AG09319 (cell line): ENCODE results near the gene GNAQ.

ENCODE experiments used
- DNase-seq: peaks from one replicate; pipeline ENCODE4 v3.0.0-alpha.2; 2010; ENCODE audit warnings: low read depth; ENCODE audit errors: extremely low read depth
- CTCF ChIP-seq: IDR thresholded peaks from 2 replicates; pipeline ENCODE4 v1.5.1; 2011; ENCODE audit warnings: low read depth, mild to moderate bottlenecking, inconsistent platforms, low read length, moderate library complexity

The GNAQ gene

DNA sequence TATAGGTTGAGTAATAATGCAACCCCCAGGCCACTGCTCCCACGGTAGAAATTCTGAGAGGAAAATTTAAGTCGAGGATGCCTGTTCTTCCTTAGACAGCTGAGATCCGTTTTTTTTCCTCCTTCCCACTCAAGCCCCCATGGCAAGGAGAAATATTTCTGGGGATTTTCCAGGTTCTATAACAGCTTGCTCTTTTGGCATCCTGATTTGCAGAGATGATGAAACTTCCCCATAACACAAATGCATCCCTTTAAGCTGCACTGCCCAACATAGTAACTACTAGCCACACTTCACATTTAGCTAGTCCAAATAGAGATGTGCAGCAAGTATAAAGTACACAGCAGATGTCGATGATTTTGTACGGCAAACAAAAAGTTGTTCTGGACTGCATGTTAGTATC, 351.0 kb downstream of the GNAQ start:
- TF ChIP-seq CTCF = no peak

DNA sequence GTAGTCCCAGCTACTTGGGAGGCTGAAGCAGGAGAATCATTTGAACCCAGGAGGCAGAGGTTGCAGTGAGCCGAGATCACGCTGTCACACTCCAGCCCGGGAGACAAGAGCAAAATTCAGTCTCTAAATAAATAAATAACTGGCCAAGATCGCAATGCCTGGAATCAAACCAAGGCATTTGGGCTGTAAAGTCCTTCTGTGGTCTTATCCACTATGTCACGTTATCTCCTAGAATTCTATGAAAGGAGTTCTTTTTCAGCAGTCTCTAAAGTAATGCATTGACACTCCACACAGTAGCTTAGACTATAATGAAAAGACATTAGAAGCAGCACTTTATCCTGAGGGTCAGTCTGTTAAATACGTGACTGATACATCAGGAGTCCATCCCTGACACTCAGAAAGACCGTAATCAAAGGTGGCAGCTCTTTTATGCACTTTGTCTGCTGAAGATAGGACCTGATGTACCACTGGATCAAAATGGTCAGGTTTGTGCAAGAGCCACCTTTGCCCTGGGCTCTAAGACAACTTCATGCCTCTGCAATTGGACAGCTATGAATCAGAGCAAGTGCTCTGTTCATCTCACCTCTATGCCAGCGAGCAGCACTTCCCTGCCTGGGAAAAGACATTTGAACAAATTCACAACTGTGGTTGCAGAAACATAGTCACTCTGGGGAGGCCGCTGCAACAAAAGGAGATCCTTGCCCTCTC, 351.8 kb downstream of the GNAQ start:
- TF ChIP-seq CTCF = no peak
- DNase-seq = no peak

More for the DNA sequence above, 351.0 kb downstream of the GNAQ start:
- DNase-seq = no peak

- DNase-seq = no peak
- no peak for TF ChIP-seq CTCF
These were observed 352.5 kb downstream of the GNAQ start for GRCh38 chr9:77679088-77679487.

- no peak for TF ChIP-seq CTCF
- no peak for DNase-seq
These were observed 353.6 kb downstream of the GNAQ start for GRCh38 chr9:77677957-77678535.

DNA sequence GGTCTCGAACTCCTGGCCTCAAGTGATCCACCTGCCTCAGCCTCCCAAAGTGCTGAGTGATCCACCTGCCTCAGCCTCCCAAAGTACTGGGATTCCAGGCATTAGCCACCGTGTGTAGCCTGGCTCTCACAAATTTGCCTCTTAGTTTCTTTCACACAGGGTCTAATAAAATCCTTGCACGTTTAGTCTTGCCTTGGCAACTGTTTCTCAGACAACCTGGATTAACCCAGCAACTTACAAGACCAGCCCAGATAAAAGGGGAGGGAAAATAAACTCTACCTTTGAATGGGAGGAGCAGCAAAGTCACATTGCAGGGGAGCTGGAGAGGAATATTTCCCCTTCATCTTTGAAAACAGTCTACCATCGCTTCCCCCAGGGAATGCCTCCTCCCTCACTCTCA, 354.2 kb downstream of the GNAQ start:
- no peak for DNase-seq
- no peak for TF ChIP-seq CTCF

GRCh38 chr9:77673941-77674791, 357.4 kb downstream of the GNAQ start:
- TF ChIP-seq CTCF = no peak
- DNase-seq = no peak

- TF ChIP-seq CTCF = no peak
- DNase-seq = no peak
These were observed 359.4 kb downstream of the GNAQ start for GRCh38 chr9:77672183-77672582.
